Hepatocyte (in vitro differentiated cells): Measurements from ENCODE around the gene GPR135. TPM values are rescaled to one million over a fixed set of nuclear protein-coding genes. Genes with fewer than 3 reads are reported as not detected.

Experiments used
- DNase-seq: peaks from one replicate; pipeline ENCODE4 v3.0.0-alpha.2; 2016; ENCODE audit warnings: low spot score
- H2AFZ ChIP-seq: fragments of 200-600 bp; sonication (generic); 2 replicates; pipeline ENCODE4 v1.6.0; 2016; ENCODE audit warnings: antibody characterized with exemption, mild to moderate bottlenecking
- H3K27ac ChIP-seq: fragments of 200-600 bp; sonication (generic); 2 replicates; pipeline ENCODE4 v1.5.1; 2016; ENCODE audit warnings: mild to moderate bottlenecking
- H3K27me3 ChIP-seq: fragments of 200-600 bp; sonication (generic); 2 replicates; pipeline ENCODE4 v1.6.1; 2016
- H3K36me3 ChIP-seq: fragments of 200-600 bp; sonication (generic); replicated peaks from 2 replicates; pipeline ENCODE4 v1.5.1; 2016; ENCODE audit warnings: low read depth; ENCODE audit not compliant: insufficient read depth
- H3K4me1 ChIP-seq: fragments of 200-600 bp; sonication (generic); 2 replicates; pipeline ENCODE4 v1.5.1; 2016; ENCODE audit warnings: mild to moderate bottlenecking, moderate library complexity; ENCODE audit not compliant: insufficient read depth
- H3K4me2 ChIP-seq: fragments of 200-600 bp; sonication (generic); 2 replicates; pipeline ENCODE4 v1.6.0; 2016
- H3K4me3 ChIP-seq: fragments of 200-600 bp; sonication (generic); 2 replicates; pipeline ENCODE4 v1.5.1; 2016; ENCODE audit warnings: mild to moderate bottlenecking
- H3K79me2 ChIP-seq: fragments of 200-600 bp; sonication (generic); 2 replicates; pipeline ENCODE4 v1.6.0; 2017; ENCODE audit warnings: mild to moderate bottlenecking
- H3K9me2 ChIP-seq: fragments of 200-600 bp; sonication (generic); replicated peaks from 2 replicates; pipeline ENCODE4 v1.6.0; 2017; ENCODE audit warnings: mild to moderate bottlenecking; ENCODE audit not compliant: insufficient read depth
- H3K9me3 ChIP-seq: fragments of 200-600 bp; sonication (generic); 2 replicates; pipeline ENCODE4 v1.5.1; 2016; ENCODE audit warnings: low read depth, mild to moderate bottlenecking
- H4K20me1 ChIP-seq: fragments of 200-600 bp; sonication (generic); 2 replicates; pipeline ENCODE4 v1.6.0; 2016; ENCODE audit warnings: mild to moderate bottlenecking; ENCODE audit not compliant: insufficient read depth, poor library complexity, severe bottlenecking
- EZH2 ChIP-seq: fragments of 200-600 bp; sonication (generic); IDR thresholded peaks from 2 replicates; pipeline ENCODE4 v1.6.1; 2016; ENCODE audit warnings: antibody characterized with exemption, mild to moderate bottlenecking, borderline replicate concordance
- EZH2phosphoT487 ChIP-seq: fragments of 200-600 bp; sonication (generic); IDR thresholded peaks from one replicate; pipeline ENCODE4 v1.6.1; 2018; ENCODE audit warnings: antibody characterized with exemption, mild to moderate bottlenecking, low read depth, moderate library complexity; ENCODE audit not compliant: unreplicated experiment, severe bottlenecking
- WGBS: methylation state at CpG from one replicate; pipeline ENCODE4 v1.1.6; 2016; ENCODE audit warnings: low lambda C conversion rate; ENCODE audit errors: missing lambda C conversion rate; 5-methylcytosine and 5-hydroxymethylcytosine counted together
- polyA plus RNA-seq: library from polyadenylated mRNA; unstranded; fragments of >200 nt; fragmentation: Nextera tagmentation; extraction: Ambion mirVana; gene quantifications from 2 replicates; pipeline ENCODE4 v1.2.1, GENCODE V29; 2016
- total RNA-seq: library from RNA; depleted of rRNA; stranded (reverse); fragments of >200 nt; gene quantifications from 2 replicates; pipeline ENCODE4 v1.2.3, GENCODE V29; 2014
- TF ChIP-seq, protein P1 (sequence below): fragments of 200-600 bp; sonication (generic); IDR thresholded peaks from 2 replicates; pipeline ENCODE4 v1.5.1; 2016; ENCODE audit warnings: antibody characterized with exemption, mild to moderate bottlenecking; ENCODE audit not compliant: poor library complexity

The GPR135 gene
- total and polyA plus RNA-seq, 2 experiments from 2014 or later, result 0.28 to 1.8 TPM

DNA sequence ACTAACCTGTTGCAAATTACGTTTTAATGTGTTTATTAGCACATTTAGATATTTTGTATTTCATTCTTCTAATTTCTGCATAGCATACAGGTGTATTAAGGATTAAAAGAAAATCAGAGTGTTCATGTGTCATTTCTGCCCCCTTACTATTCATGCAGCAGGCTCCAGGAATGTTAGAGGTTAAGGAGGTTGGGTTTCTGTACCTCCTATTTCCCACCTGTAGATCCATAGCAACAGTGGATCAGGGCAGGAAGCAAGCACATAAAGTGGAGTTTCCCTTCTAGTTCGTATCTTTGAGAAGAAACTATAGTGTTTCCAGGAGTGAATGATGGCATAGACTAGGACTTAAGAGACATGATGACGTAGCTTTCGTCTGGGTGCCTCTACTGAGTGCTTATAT is 38.1 kb upstream of the GPR135 start:
- H3K4me1 ChIP-seq, result no peaks in the 10 kb centered on the region
- no peaks in the 10 kb centered on the region for H4K20me1 ChIP-seq
- no peak overlapping the region for H3K27ac ChIP-seq
- TF ChIP-seq, protein P1, sequence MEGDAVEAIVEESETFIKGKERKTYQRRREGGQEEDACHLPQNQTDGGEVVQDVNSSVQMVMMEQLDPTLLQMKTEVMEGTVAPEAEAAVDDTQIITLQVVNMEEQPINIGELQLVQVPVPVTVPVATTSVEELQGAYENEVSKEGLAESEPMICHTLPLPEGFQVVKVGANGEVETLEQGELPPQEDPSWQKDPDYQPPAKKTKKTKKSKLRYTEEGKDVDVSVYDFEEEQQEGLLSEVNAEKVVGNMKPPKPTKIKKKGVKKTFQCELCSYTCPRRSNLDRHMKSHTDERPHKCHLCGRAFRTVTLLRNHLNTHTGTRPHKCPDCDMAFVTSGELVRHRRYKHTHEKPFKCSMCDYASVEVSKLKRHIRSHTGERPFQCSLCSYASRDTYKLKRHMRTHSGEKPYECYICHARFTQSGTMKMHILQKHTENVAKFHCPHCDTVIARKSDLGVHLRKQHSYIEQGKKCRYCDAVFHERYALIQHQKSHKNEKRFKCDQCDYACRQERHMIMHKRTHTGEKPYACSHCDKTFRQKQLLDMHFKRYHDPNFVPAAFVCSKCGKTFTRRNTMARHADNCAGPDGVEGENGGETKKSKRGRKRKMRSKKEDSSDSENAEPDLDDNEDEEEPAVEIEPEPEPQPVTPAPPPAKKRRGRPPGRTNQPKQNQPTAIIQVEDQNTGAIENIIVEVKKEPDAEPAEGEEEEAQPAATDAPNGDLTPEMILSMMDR, result no peak
- TF ChIP-seq EZH2 (no peak), EZH2phosphoT487 (no peak)
- no peak overlapping the region for H2AFZ ChIP-seq
- H3K79me2 ChIP-seq, result no peaks in the 10 kb centered on the region
- H3K4me2 ChIP-seq, result no peak overlapping the region
- WGBS, result 95% methylated on average over 4 of the region's 4 CpGs
- H3K4me3 ChIP-seq, result no peak overlapping the region
- DNase-seq, result no peak
- H3K36me3 ChIP-seq, result no peaks in the 10 kb centered on the region
- no peaks in the 10 kb centered on the region for H3K9me2 ChIP-seq
- H3K9me3 ChIP-seq, result no peaks in the 10 kb centered on the region
- H3K27me3 ChIP-seq, result no peaks in the 10 kb centered on the region

DNA sequence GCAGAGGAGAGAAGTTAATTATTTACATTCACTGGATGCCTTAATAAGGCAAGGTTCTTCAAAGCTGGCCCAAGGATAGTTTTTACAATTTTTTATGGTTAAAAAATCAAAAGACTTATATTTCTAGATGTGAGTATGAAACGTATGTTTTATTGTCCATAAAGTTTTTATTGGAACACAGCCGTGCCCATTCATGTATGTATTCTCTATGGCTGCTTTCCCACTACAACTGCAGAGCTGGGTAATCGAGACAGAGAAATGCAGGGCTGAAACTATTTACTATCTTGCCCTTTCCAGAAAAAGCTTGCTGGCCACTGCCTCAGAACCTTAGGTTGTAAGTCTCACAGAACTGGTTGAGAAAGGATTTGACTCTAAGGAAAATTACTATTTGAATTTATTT is 35.6 kb upstream of the GPR135 start:
- H3K4me2 ChIP-seq, result no peak overlapping the region
- H3K4me3 ChIP-seq, result no peak overlapping the region
- H4K20me1 ChIP-seq, result no peaks in the 10 kb centered on the region
- no peak for DNase-seq
- no peaks in the 10 kb centered on the region for H3K9me3 ChIP-seq
- no peaks in the 10 kb centered on the region for H3K36me3 ChIP-seq
- TF ChIP-seq, protein P1, result no peak
- no peak for TF ChIP-seq EZH2phosphoT487
- no peak for TF ChIP-seq EZH2
- H3K27ac ChIP-seq, result no peak overlapping the region
- H2AFZ ChIP-seq, result no peak overlapping the region
- H3K4me1 ChIP-seq, result no peaks in the 10 kb centered on the region
- H3K79me2 ChIP-seq, result no peaks in the 10 kb centered on the region
- H3K27me3 ChIP-seq, result no peaks in the 10 kb centered on the region
- H3K9me2 ChIP-seq, result no peaks in the 10 kb centered on the region
- 62% methylated on average over 3 of the region's 3 CpGs for WGBS

GRCh38 chr14:59492384-59492783 is 27.2 kb upstream of the GPR135 start:
- H3K4me2 ChIP-seq, result no peak overlapping the region
- H3K27ac ChIP-seq, result no peak overlapping the region
- no peaks in the 10 kb centered on the region for H3K36me3 ChIP-seq
- no peak overlapping the region for H3K4me3 ChIP-seq
- H3K4me1 ChIP-seq, result no peaks in the 10 kb centered on the region
- H3K9me3 ChIP-seq, result no peaks in the 10 kb centered on the region
- no peaks in the 10 kb centered on the region for H4K20me1 ChIP-seq
- peaks cover 41% of the 10 kb centered on the region for H3K79me2 ChIP-seq
- 61% methylated on average over 1 of the region's 1 CpG for WGBS
- H3K9me2 ChIP-seq, result no peaks in the 10 kb centered on the region
- TF ChIP-seq EZH2 (no peak), EZH2phosphoT487 (no peak)
- TF ChIP-seq, protein P1, result no peak
- no peak overlapping the region for H2AFZ ChIP-seq
- H3K27me3 ChIP-seq, result no peaks in the 10 kb centered on the region
- no peak for DNase-seq

- H3K36me3 ChIP-seq, result no peaks in the 10 kb centered on the region
- no peak overlapping the region for H3K27ac ChIP-seq
- H3K4me1 ChIP-seq, result peaks cover 9% of the 10 kb centered on the region
- H2AFZ ChIP-seq, result no peak overlapping the region
- no peaks in the 10 kb centered on the region for H4K20me1 ChIP-seq
- no peaks in the 10 kb centered on the region for H3K27me3 ChIP-seq
- no peaks in the 10 kb centered on the region for H3K9me2 ChIP-seq
- H3K4me3 ChIP-seq, result no peak overlapping the region
- no peaks in the 10 kb centered on the region for H3K9me3 ChIP-seq
- H3K4me2 ChIP-seq, result no peak overlapping the region
- H3K79me2 ChIP-seq, result peaks cover 57% of the 10 kb centered on the region
- WGBS, result 87% methylated on average over 3 of the region's 3 CpGs
- DNase-seq, result no peak
- TF ChIP-seq EZH2 (no peak), EZH2phosphoT487 (no peak)
- TF ChIP-seq, protein P1, result no peak
These were observed 25.6 kb upstream of the GPR135 start for GRCh38 chr14:59490756-59491155.
